Bronchial epithelial cell (primary cell): Measurements from ENCODE around the gene ANAPC15. TPM values are rescaled to one million over a fixed set of nuclear protein-coding genes. Genes with fewer than 3 reads are reported as not detected.

Source experiments
- DNase-seq: peaks from one replicate; pipeline ENCODE4 v3.0.0-alpha.2; 2010; ENCODE audit warnings: low read depth
- FAIRE-seq: peaks from 2 replicates; lab custom pipeline; 2011; peaks lifted over from hg19 to GRCh38; lab: Jason Lieb, UNC
- H3K27me3 ChIP-seq: 2 replicates; pipeline ENCODE4 v1.5.1; 2011; ENCODE audit warnings: low read length; ENCODE audit not compliant: control insufficient read depth, insufficient read depth
- H3K36me3 ChIP-seq: 2 replicates; pipeline ENCODE4 v1.5.1; 2011; ENCODE audit warnings: low read length; ENCODE audit not compliant: control insufficient read depth, insufficient read depth
- H3K4me3 ChIP-seq: 2 replicates; pipeline ENCODE4 v1.5.1; 2011; ENCODE audit warnings: mild to moderate bottlenecking, low read depth, low read length, control low read depth
- total RNA-seq: library from RNA; depleted of rRNA; stranded (reverse); fragments of >200 nt; gene quantifications from 2 replicates; pipeline ENCODE4 v1.2.1, GENCODE V29; 2014
- TF ChIP-seq, protein P1 (sequence below): IDR thresholded peaks from 2 replicates; pipeline ENCODE4 v1.5.1; 2011; ENCODE audit warnings: mild to moderate bottlenecking, moderate library complexity, low read length, control low read depth, inconsistent platforms; ENCODE audit not compliant: insufficient read depth, severe bottlenecking

ANAPC15 gene
- total RNA-seq, 1 donor from 2014 or later: 19.0 TPM

DNA sequence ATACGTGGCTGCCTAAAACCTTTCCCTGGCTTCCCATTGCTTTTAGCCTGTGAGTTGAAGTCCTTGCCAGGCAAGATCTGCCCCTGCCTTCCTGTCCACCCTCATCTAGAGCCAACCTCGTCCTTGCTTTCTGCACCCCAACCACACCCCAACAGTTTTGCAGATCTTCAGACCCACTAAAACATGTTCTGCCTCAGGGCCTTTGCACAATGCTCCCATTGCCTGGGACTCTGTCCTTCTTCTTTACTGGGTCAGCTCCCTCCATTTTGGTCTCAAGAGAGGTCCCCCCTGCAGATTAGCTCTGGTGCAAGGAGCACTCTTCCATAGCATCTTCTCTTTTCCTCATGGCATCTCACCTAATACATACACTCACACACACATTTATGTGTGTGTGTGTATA is 8.4 kb upstream of the ANAPC15 start:
- TF ChIP-seq, protein P1, sequence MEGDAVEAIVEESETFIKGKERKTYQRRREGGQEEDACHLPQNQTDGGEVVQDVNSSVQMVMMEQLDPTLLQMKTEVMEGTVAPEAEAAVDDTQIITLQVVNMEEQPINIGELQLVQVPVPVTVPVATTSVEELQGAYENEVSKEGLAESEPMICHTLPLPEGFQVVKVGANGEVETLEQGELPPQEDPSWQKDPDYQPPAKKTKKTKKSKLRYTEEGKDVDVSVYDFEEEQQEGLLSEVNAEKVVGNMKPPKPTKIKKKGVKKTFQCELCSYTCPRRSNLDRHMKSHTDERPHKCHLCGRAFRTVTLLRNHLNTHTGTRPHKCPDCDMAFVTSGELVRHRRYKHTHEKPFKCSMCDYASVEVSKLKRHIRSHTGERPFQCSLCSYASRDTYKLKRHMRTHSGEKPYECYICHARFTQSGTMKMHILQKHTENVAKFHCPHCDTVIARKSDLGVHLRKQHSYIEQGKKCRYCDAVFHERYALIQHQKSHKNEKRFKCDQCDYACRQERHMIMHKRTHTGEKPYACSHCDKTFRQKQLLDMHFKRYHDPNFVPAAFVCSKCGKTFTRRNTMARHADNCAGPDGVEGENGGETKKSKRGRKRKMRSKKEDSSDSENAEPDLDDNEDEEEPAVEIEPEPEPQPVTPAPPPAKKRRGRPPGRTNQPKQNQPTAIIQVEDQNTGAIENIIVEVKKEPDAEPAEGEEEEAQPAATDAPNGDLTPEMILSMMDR: no peak
- no peak overlapping the region for H3K4me3 ChIP-seq
- H3K36me3 ChIP-seq: peaks cover 1% of the 10 kb centered on the region
- H3K27me3 ChIP-seq: no peaks in the 10 kb centered on the region
- DNase-seq (no peak), FAIRE-seq (no peak)

DNA sequence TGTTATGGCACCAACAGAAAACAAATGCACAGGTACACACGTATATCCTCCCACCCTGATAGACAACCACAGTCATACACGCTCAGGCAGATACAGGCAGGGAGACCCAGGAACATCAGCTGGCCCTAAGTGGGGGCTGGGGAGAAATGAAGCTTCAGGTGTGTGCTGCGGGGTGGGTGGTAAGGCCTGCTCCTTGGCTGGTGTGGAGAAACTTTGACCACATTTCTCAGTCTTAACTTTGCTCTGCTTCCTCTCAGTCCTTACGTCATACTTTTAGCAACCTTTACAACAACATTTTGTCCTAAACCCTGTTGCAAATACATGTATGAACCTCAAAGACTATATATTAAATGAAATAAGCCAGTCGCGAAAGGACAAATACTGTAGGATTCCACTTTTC is 6.7 kb upstream of the ANAPC15 start:
- TF ChIP-seq, protein P1: no peak
- FAIRE-seq (no peak), DNase-seq (no peak)
- Histone ChIP-seq H3K27me3 (no peaks in the 10 kb centered on the region), H3K36me3 (peaks cover 1% of the 10 kb centered on the region), H3K4me3 (no peak overlapping the region)

DNA sequence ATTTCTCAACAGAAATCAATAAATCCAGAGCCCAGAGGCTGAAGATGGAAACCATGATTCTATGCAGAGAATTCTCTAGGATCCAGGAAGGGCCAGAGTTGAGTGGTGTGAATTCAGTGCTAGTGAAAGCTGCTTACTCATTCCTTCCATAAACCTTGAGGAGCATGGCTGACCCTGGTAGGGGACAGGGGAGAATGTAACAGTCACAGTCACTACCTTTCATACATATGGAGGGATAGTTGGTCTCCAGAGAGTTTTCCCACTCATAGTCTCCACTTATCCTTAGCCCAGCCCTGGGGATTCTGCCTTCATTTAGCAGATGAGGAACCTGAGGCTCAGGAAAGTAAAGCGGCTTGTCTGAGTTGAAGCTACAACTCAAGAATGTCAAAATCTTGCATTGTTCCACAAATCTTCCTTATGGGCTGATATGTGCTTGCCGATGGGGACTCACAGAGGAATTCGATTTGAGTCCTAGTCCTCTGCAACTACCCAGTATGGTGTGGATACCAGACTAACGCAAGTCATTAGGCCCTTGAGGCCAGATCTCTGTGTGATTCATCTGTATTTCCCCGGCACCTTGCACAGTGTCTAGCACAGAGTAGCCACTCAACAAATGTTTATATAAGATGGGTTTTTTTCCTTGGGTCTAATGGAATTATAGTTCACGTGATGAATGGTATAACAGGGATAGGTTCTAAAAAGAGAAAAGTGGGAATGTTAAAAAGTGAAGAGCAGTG is 3.7 kb upstream of the ANAPC15 start:
- Histone ChIP-seq H3K27me3 (no peaks in the 10 kb centered on the region), H3K36me3 (peaks cover 1% of the 10 kb centered on the region), H3K4me3 (no peak overlapping the region)
- TF ChIP-seq, protein P1: no peak
- FAIRE-seq (no peak), DNase-seq (no peak)

DNA sequence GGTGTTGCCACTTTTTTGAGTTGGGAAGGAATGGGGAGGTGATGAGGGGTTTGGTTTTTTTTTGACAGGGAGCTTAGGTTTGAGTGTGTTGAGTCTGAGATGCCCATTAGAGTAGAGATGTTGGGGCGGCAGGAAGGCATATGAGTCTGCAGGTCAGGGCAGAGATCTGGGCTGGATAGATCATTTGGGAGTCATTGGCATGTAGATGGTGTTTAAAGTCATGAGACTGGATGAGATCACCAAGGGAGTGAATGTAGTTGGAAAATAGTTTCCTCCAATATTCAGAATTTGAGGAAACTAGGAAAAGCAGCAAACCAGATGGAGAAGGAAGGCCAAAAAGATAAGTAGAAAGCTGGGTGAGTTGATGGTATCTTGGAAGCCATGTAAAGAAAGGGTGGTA is 2.1 kb upstream of the ANAPC15 start:
- TF ChIP-seq, protein P1: no peak
- FAIRE-seq: no peak
- Histone ChIP-seq H3K27me3 (no peaks in the 10 kb centered on the region), H3K4me3 (no peak overlapping the region), H3K36me3 (peaks cover 2% of the 10 kb centered on the region)
- DNase-seq: peak; percentile 89

DNA sequence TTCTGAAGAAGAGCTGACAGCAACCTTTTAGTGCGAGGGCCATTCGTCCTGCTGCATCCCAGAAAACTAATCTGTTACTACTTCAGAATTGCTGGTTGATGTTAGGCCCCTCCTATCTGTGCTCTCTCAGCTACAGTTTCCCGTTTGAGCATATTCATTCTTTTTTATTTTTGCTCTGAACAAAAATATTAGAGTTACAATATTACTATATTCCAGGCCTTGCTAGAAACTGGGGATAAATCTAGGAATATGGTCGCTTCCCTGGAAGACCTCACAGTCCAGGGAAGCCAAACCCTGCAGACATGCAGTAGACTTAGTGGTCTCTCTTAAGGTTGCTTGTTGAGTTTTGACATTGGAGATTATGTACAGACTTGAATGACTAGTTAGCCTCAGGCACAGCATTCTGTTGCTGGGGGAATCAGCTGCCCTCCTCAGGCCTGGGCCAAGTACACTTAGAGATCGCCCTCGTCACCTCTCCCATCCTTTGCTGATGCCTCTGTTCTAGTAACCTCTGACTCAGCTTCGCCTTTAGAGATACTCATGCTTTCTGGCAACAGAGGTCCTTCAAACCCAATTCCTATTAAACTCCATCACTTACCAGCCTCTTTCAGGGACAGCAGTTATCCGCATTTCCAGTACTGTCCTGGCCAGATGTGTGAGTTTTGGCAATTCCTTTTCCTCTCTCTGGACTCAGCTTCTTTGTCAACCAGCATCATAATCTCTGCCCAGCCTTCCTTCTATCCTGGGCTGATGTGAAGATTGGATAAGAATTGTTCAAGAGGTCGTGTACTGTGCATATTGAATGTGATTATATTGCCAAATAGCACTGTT is 698 bp upstream of the ANAPC15 start:
- H3K4me3 ChIP-seq: peak overlapping the region; percentile 67
- TF ChIP-seq, protein P1: no peak
- H3K36me3 ChIP-seq: peaks cover 2% of the 10 kb centered on the region
- DNase-seq (peak; percentile 90), FAIRE-seq (no peak)
- no peaks in the 10 kb centered on the region for H3K27me3 ChIP-seq
